GM12874 (cell line): ENCODE results near the gene CUX1.

Source experiments
- TF ChIP-seq, protein P1 (sequence below): IDR thresholded peaks from 2 replicates; pipeline ENCODE4 v1.5.1; 2011; ENCODE audit warnings: low read depth, mild to moderate bottlenecking, control low read depth, low read length, moderate library complexity; ENCODE audit not compliant: insufficient read depth

The CUX1 gene

GRCh38 chr7:101885597-101885955 is 68.2 kb downstream of the CUX1 start:
- TF ChIP-seq, protein P1, sequence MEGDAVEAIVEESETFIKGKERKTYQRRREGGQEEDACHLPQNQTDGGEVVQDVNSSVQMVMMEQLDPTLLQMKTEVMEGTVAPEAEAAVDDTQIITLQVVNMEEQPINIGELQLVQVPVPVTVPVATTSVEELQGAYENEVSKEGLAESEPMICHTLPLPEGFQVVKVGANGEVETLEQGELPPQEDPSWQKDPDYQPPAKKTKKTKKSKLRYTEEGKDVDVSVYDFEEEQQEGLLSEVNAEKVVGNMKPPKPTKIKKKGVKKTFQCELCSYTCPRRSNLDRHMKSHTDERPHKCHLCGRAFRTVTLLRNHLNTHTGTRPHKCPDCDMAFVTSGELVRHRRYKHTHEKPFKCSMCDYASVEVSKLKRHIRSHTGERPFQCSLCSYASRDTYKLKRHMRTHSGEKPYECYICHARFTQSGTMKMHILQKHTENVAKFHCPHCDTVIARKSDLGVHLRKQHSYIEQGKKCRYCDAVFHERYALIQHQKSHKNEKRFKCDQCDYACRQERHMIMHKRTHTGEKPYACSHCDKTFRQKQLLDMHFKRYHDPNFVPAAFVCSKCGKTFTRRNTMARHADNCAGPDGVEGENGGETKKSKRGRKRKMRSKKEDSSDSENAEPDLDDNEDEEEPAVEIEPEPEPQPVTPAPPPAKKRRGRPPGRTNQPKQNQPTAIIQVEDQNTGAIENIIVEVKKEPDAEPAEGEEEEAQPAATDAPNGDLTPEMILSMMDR = no peak

DNA sequence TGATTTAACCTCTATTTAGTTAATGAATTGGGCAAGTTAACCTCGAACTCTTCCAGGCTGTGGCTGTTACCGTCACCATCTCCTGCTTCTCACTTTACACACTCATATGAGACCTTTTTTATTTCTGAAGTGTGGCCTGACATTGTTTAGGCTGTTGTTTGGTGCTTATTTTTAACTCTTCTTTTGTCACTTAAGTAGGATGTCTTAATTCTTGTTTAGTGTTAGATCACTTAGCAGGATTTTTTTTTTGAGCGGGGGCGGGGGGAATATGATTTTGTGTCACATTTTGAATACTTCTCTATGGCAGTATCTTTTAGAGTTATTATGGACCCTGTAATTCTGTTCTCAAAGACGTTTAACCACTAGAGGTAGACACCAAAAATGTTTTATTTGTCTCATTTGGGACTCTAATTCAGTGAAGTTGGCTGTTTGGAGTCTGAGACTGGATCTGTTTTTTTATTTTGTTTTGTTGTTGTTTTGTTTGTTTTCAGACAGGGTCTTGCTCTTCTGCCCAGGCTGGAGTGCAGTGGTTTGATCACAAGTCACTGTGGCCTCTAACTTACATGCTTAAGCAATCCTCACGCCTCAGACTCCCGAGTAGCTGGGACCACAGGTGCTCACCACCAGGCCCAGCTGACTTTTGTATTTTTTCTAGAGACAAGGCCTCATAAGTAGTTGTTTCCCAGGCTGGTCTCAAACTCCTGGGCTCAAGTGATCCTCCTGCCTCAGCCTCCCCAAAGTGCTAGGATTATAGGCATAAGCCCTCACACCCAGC is 73.5 kb downstream of the CUX1 start:
- TF ChIP-seq, protein P1 = no peak

DNA sequence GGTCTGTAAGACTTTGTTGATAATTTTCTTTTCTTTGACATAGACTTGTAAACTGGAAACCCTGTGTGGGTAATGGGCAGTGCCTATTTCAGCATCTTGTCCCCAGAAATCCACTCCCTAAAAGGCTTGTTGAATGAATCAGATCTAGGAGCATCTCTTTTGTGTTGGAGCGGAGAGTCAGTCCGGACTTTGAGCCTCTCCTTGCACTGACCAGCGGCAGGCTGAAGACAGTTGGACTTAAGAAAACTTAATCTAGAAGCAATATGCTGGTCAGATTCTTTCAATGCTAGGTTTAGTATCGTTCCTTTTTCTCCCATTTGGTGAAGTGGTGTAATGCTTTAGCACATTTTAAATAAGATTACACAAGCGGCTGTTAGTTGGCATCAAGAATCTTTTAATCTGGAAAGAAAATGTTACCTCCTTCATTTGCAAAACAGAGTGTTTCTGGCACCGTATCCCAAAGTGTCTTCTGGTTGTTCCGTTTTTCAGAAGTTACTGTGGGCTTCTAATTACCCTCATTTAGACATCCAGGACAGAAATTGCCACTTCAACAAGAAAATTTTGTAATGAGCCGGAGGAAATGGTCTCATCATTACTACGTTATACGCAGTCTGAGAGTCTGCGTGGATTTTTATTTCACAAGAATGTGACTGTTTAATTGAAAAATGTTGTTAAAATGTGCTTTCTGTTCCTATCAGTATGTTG is 74.7 kb downstream of the CUX1 start:
- TF ChIP-seq, protein P1 = no peak

DNA sequence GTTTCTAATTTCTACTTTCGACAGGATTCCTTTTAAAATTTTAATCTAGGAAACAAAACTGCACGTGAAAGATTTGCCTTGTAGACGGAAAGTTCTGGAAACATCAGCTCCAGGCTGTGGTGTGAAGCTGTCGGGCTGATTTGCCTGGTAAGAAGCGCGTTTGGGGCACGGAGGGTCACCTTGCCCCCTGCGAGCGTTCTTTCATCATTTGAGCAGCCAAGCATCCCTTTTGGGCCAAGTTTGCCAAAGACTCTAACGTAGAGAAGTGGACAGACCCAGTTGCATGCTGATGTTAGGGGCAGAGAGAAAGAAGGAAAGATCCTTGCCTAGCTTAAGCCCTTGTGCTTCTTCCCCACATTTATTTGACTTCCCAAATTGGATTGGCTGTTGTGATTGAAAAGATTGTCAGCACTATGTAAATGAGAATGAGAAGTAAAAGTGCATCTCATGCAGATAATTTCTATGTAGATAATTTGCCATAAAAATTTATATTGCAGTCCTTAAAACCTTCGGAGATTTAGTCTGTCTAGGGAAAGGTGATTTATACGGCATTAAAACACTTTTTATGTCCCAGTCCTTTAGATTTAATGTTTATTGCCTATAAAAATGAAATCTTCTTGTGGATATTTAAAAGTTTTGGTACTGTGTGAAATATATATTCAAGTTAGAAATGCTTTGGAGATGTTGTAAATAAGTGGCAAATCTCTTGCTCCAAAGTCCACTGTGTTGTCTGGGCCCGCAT is 76.1 kb downstream of the CUX1 start:
- TF ChIP-seq, protein P1 = no peak

DNA sequence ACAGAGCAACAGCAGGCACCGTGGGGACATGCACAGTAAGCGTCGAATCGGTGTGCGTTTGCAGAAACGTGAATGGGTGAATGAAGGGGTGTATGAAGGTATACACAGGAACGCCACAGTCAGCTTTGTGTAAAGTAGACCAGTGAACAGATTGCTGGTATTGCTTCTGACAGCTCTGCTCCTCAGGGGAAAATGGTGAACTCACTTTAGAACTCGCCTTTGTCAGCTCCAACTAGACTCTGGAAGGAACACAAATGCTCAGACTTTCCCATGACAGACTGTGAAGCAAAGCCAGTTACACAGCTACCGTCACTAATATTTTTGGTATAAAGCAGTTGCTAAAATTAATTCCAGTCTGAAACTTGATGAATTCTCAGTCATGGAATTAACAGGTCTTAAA is 78.9 kb downstream of the CUX1 start:
- TF ChIP-seq, protein P1 = no peak

GRCh38 chr7:101896941-101897340 is 79.5 kb downstream of the CUX1 start:
- TF ChIP-seq, protein P1 = no peak

DNA sequence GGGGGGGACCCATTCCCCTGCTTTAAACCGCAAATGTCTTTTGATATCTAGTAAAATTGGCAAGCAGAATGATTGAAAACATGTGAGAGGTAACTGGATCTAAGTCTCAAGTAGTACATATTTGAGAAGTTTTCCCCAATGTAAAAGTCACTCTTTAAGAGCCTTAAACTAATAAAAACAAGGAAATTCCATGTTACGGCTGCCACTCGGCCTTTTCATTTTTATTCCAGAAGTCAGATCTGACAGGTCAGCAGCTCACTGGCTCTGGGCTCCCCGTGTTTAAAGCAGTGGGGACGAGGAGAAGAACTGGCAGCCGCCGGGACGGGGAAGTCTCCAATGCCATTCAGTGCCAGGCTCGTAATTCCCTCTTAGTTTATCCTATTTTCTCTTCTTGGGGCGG is 80.7 kb downstream of the CUX1 start:
- TF ChIP-seq, protein P1 = no peak
